MG63 (cell line): ENCODE results near the gene GALNS. TPM values are rescaled to one million over a fixed set of nuclear protein-coding genes. Genes with fewer than 3 reads are reported as not detected.
A peak's percentile ranks its signal among the peaks of the same experiment; 100 is the strongest.
"Not testable (repeated sequence)": the region's sequence is repeated elsewhere in the genome, so short reads cannot be mapped to it uniquely, and the experiment has no call there.

ENCODE experiments used
- DNase-seq: peaks from one replicate; pipeline ENCODE4 v3.0.0-alpha.2; 2020
- H3K27me3 ChIP-seq: fragments of 250-450 bp; sonication (Bioruptor Pico); 2 replicates; pipeline ENCODE4 v1.5.1; 2020; ENCODE audit warnings: mild to moderate bottlenecking, moderate library complexity
- H3K36me3 ChIP-seq: fragments of 250-450 bp; sonication (Bioruptor Pico); 2 replicates; pipeline ENCODE4 v1.5.1; 2020; ENCODE audit warnings: mild to moderate bottlenecking, moderate library complexity
- H3K4me3 ChIP-seq: fragments of 250-450 bp; sonication (Bioruptor Pico); 2 replicates; pipeline ENCODE4 v1.5.1; 2020; ENCODE audit warnings: mild to moderate bottlenecking, moderate library complexity
- H3K9me3 ChIP-seq: fragments of 250-450 bp; sonication (Bioruptor Pico); 2 replicates; pipeline ENCODE4 v1.5.1; 2020; ENCODE audit warnings: mild to moderate bottlenecking, moderate library complexity
- total RNA-seq: library from RNA; depleted of rRNA; stranded (reverse); fragments of >200 nt; shearing (Covaris generic); gene quantifications from 2 replicates; pipeline ENCODE4 v1.2.3, GENCODE V29; 2014; ENCODE audit warnings: low replicate concordance

Gene GALNS
- total RNA-seq, 1 experiment from 2014 or later, result 11.3 TPM

DNA sequence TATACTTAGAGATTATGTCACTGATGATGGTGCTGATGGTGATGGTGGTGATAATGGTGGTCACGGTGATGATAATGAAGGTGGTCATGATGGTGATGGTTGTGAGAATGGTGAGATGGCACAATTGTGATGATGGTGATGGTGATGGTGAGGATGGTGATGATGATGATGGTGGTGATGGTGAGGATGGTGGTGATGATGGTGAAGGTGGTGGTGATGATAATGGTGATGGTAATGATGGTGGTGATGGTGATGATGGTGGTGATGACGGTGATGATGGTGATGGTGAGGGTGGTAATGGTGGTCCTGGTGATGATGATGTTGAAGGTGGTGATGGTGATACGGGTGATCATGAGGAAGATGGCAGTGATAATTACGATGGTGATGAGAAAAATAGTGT lies 58.7 kb downstream of the GALNS start:
- no peak overlapping the region for H3K4me3 ChIP-seq
- H3K9me3 ChIP-seq, result no peaks in the 10 kb centered on the region
- no peaks in the 10 kb centered on the region for H3K36me3 ChIP-seq
- no peak for DNase-seq
- H3K27me3 ChIP-seq, result no peaks in the 10 kb centered on the region

DNA sequence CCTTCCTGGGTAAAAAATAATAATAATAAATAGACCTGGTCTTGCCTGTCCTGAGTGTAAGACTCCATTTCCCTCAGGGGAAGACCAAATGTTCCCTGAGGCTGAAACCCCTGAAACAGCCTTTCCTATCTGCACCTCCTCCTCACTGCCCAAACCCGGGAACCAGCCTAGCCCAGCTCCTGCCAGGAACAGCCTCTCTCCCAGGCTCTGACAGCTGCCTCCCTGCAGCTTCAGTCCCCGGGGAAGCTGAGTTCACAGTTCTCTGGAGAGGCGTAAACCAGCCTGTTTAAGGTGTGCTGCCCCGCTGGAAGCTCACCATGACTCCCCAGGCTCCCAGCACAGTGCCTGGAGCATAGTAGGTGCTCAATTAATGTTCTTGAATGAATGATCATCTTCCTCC lies 60.5 kb downstream of the GALNS start:
- Histone ChIP-seq H3K4me3 (no peak overlapping the region), H3K9me3 (no peaks in the 10 kb centered on the region), H3K27me3 (no peaks in the 10 kb centered on the region), H3K36me3 (no peaks in the 10 kb centered on the region)
- no peak for DNase-seq

DNA sequence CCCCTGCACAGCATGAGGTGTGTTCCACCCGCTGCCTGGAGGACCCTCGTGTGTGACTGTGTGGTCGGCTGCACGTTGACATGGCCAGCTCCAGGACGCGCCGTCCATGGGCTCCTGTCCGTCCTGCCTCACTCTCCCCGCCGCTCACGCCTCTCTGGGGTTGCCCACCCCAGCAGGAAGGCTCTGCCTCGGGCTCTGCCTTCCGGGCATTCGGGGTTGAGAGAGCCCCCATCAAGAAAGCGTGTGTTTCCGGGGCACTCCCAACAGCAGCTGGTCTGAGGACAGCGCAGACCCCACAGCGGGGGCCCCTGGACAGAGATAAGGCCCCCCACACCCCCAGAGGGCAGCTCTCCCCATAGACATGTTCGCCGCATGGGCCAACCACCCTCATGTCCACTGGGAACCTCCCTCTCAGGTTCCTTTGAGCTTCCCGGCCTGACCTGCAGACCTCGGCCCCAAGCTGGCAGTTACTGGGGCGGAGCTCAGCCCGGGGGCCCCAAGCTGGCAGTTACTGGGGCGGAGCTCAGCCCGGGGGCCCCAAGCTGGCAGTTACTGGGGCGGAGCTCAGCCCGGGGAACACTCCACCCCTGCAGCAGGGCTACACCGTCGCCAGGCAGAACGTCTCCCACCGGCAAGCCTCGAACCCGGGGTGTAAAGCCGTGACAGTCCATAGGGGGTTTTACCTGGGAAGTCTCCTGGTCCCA lies 63.3 kb downstream of the GALNS start:
- H3K27me3 ChIP-seq, result no peaks in the 10 kb centered on the region
- H3K36me3 ChIP-seq, result no peaks in the 10 kb centered on the region
- no peaks in the 10 kb centered on the region for H3K9me3 ChIP-seq
- no peak for DNase-seq
- no peak overlapping the region for H3K4me3 ChIP-seq

DNA sequence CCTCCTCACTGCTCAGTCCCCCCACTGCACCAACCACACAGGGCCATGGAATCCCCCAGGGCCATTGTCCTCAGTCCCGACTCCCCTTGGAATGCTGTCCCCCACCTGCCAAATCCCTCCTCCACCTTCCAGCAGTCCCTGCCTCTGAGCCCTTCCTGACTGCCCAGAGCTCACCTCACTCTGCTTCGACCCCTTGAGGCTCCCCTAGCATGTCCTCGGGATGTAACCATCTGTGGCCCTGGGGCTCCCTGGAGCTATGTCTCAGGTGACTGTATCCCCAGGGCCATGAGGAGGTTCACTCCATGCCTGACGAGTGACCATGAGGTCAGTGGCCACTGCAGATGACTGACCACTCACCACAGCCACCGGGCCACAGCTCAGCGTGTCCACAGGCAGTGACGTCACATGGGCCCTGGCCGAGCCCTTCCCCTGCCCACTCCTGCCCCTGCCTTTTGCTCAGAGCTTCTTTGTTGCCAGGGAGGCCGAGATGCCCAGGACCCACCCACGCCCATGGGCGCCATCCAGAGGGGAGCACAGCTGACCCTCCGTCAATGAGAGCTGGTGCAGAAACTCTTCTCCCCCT lies 64.0 kb downstream of the GALNS start:
- no peak for DNase-seq
- no peak overlapping the region for H3K4me3 ChIP-seq
- no peaks in the 10 kb centered on the region for H3K27me3 ChIP-seq
- H3K36me3 ChIP-seq, result no peaks in the 10 kb centered on the region
- no peaks in the 10 kb centered on the region for H3K9me3 ChIP-seq

DNA sequence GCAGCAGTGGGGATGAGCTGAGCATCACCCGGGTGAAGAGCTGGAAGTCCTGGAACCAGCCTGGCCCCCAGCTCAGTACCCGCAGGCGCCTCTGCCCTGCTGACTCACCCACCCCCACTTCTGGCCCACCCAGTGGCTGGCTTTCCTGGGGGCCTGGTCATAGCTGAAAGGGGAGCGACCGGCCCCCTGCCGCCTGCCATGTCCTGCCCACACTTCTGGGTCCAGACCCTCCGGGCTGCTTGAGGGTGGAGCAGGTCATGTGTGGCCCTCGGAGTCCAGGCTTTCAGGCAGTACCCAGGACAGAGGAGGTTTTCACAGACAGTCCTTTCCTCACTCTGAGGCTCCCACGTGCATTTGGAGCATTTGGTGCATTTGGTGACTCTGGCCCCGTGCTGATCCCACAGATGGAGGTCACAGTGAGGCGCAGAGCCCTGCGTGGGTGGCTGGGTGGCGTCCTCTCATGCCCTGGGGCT lies 64.6 kb downstream of the GALNS start:
- H3K4me3 ChIP-seq, result no peak overlapping the region

DNA sequence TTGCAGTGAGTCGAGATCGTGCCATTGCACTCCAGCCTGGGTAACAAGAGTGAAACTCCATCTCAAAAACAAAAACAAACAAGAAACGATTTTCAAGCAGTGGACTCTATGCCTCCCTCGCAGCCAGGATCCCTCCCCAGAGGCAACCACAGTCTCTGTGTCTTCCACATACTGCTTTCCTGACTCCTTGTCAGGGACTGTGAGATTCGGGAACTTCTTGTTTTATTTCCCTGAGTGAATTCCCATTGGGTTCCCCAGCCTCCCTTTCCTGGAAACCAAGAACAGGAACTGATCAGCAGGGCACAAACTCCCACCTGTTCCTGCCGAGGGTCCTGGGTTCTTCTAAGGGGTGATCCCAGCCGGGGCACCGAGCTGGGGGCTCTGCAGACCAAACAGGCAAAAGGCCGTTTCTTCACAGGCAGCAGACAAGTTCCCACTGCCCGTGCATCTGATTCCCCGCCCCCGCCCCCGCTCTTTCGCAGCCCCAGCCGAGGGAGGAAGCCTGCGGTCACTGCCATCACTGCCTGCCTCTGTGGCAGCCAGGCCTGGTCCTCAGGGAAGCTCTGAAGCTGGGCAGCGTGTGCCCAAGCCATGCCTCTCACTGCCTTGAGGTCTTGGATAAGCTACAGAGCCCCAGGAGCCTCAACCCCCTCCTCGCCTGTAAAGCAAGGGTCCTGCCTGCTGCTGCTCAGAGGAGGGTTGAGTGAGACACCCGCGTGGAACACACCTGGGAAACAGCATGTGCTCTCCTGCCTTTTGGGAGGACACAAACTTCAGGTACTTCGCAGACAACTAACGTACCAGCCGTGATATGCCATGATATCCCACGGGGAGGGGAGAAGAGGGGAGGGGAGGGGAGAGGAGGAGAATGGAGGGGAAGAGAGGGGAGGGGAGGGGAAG lies 66.2 kb downstream of the GALNS start:
- H3K4me3 ChIP-seq, result no peak overlapping the region
- no peaks in the 10 kb centered on the region for H3K9me3 ChIP-seq
- H3K36me3 ChIP-seq, result no peaks in the 10 kb centered on the region
- no peaks in the 10 kb centered on the region for H3K27me3 ChIP-seq
- no peak for DNase-seq

More for the DNA sequence above, 64.6 kb downstream of the GALNS start:
- no peaks in the 10 kb centered on the region for H3K27me3 ChIP-seq
- H3K36me3 ChIP-seq, result no peaks in the 10 kb centered on the region
- DNase-seq, result no peak
- no peaks in the 10 kb centered on the region for H3K9me3 ChIP-seq

DNA sequence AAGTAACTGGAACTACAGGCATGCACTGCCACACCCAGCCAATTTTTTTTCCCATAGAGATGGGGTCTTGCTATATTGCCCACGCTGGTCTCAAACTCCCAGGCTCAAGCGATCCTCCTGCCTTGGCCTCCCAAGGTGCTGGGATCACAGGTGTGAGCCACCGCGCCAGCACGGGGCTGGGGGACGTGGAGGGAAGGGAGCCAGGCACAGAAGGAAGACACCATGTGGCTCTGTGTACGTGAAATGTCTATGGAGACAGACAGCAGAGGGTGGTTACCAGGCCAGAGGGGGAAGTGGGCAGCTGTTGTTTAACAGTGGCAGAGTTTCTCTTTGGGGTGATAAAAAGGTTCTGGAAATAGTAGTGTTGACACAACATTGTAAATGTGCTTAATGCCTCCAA lies 67.2 kb downstream of the GALNS start:
- no peaks in the 10 kb centered on the region for H3K36me3 ChIP-seq
- no peak overlapping the region for H3K4me3 ChIP-seq
- H3K27me3 ChIP-seq, result no peaks in the 10 kb centered on the region
- DNase-seq, result no peak
- H3K9me3 ChIP-seq, result no peaks in the 10 kb centered on the region

DNA sequence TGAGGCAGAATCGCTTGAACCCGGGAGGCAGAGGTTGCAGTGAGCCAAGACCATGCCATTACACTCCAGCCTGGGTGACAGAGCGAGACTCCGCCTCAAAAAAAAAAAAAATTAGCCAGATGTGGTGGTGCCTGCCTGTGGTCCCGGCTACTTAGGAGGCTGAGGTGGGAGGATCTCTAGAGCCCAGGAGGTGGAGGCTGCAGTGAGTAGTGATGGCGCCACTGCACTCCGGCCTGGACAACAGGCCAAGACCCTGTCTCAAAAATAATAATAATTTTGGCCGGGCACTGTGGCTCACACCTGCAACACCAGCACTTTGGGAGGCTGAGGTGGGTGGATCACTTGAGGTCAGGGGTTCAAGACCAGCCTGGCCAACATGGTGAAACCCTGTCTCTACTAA lies 68.0 kb downstream of the GALNS start:
- DNase-seq, H3K4me3 ChIP-seq: not testable (repeated sequence)

DNA sequence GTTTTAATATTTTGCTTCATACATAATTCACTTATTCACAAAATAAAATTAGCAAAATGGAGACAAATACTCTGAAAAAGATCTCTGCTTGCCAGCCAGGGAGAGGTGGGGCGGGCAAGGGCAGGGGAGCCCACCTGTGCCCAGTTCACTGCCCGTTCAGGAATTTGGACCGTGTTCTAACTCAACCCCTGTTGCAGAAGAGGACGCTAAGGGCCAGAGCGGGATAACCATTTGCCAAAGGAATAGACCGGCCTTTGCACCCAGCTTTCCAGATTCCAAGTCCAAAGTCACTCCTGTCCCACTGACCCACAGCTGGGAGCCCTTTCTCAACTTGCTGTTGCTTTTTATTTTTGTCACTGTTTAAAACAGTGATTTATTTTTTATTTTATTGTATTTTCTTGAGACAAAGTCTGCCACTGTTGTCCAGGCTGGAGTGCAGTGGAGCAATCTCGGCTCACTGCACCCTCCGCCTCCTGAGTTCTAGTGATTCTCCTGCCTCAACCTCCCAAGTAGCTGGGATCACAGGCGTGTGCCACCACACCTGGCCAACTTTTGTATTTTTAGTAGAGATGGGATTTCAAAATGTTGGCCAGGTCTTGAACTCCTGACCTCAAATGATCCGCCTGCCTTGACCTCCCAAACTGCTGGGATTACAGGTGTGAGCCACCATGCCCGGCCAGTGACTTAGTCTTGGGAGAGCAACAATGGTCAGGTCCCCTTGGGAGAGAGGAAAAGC lies 69.0 kb downstream of the GALNS start:
- DNase-seq, result no peak

More for the DNA sequence above, 68.0 kb downstream of the GALNS start:
- not testable (repeated sequence) for H3K9me3 ChIP-seq, H3K36me3 ChIP-seq, H3K27me3 ChIP-seq

DNA sequence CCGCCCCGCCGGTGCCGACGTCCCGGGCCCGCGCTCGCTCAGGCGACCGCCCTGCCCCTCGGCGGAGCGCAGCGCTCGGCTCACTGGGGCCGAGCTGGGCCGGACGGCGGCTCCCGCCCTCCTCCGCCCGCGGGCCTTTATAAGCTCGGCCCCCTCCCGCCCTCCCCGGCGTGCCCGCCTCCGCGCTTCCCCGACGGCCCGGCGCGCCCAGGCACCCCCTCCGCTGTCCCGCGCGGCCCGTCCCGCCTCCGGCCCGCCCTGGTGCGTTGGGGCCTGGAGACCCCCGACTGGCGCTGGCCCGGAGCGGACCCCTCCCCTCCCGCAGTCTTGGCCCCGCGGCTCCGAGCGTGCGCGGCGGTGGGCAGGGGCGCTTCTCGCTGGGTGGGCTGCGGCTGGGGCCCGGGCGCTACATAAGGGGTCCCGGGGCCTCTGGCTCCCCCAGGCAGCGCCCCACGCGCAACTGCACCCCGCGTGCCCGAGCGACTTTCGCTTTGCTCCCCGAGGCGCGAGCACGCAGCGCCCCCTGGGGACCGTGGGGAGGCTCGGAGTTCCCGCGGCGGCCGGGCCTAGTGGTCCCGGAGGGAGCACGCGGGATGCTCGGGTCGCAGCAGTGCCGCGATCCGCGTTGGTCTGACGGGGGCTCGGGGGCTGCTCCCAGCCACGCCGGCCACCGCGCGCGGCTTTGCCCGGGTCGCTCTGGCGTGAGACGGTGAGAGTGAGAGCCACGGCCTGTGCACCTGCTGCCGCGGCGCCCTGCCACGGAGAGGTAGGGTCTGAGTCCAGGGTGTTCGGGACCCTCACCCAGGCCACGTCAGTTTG lies 71.4 kb downstream of the GALNS start, which contains the start of gene PIEZO1:
Gene PIEZO1 (minus strand): TSS at position 115 of the 819 bp plus-strand sequence. CDS start 256 bp downstream, outside the sequence.
- peak; percentile 64 for DNase-seq
- Histone ChIP-seq H3K27me3 (no peaks in the 10 kb centered on the region), H3K36me3 (no peaks in the 10 kb centered on the region), H3K9me3 (no peaks in the 10 kb centered on the region), H3K4me3 (peak within 1 kb of the TSS; percentile 65)

More for the DNA sequence above, 69.0 kb downstream of the GALNS start:
- no peaks in the 10 kb centered on the region for H3K9me3 ChIP-seq
- H3K4me3 ChIP-seq, result no peak overlapping the region
- H3K36me3 ChIP-seq, result no peaks in the 10 kb centered on the region
- no peaks in the 10 kb centered on the region for H3K27me3 ChIP-seq

DNA sequence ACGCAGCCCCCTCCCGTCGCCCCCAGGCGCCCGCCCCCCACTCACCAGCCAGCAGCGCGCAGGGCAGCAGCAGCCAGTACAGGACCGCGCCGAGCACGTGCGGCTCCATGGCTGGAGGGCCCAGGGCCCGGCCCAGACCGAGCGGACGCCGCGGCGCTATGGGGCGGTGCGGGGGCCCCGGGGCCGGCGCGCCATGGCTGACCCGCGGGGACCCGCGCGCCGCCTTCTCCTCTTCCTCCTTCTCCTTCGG lies 72.0 kb downstream of the GALNS start:
- H3K36me3 ChIP-seq, result no peaks in the 10 kb centered on the region
- peak overlapping the region; percentile 65; the same call in 1 of the 2 replicates for H3K4me3 ChIP-seq
- DNase-seq, result no peak
- H3K27me3 ChIP-seq, result no peaks in the 10 kb centered on the region
- H3K9me3 ChIP-seq, result no peaks in the 10 kb centered on the region

DNA sequence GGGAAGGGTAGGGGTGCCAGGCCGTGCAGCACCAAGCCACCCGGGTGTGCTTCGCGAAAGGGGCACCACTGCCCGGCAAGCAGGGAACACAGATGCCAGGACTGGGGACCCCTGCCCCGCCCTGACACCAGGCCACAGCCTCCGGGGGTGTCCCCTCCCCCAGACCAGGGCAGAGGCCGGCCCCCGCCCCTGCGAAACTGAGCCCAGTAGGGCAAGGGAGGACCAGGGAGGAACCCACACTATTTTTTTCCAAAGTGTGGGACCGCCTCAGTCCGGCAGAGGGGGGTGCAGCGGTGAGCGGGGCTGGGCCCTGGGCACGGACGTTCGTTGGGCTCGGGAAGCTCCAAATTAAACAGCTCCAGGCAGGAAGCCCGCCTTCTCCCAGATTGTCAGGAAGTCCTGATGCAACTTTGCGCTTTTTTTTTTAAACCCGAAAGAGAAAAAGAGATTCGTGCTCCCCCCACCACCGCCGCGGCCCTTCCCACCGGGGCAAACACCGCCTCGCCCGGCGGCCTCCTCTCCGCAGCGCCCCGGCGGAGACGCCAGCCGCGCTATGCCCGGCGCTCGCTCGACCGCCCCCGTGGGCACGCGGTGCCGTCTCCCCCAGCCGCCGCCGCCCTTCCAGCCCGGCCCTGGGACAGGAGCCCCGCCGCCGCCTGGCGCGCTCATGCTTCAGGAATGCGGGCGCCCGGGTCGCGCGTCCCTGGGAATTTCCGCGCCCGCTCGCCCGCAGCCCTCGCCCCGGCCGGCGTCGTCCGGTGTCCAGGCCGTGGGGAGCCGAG lies 72.5 kb downstream of the GALNS start:
- DNase-seq, result peak; percentile 64
- Histone ChIP-seq H3K36me3 (no peaks in the 10 kb centered on the region), H3K4me3 (peak overlapping the region; percentile 65), H3K9me3 (no peaks in the 10 kb centered on the region), H3K27me3 (no peaks in the 10 kb centered on the region)

DNA sequence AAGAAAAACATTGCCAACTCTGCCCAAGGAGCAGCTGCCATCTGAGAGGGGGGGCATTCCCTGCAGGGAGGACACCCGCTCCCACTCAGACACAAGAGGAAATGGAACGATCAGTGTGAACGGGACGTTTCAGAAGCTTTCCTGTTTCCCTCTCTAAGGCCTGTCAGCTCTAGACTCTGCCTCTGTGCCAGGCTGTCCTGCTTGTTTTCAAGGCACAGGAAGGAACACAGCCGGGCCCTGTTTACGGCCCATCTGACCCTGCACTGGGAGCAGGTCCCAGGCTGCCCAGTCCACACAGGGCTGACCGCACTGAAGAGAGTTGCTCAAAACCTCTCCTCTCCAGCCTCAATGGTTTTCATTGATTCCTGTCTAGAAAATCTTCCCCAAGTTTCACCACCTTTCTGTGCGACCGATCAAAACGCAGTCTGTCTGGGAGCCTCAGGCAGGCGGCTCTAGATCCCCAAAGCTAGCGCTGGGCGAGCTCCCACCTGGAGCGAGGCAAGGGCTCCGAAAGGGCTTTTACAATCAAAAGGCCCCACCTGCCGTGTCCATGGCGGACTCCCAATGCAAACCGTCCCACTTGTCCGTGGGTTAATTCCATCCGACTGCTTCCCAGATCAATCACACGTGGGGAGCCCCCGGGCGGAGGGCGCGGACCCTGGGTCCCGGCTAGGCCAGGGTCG lies 73.2 kb downstream of the GALNS start:
- Histone ChIP-seq H3K27me3 (no peaks in the 10 kb centered on the region), H3K36me3 (no peaks in the 10 kb centered on the region), H3K4me3 (peak overlapping the region; percentile 65), H3K9me3 (no peaks in the 10 kb centered on the region)
- DNase-seq, result no peak

DNA sequence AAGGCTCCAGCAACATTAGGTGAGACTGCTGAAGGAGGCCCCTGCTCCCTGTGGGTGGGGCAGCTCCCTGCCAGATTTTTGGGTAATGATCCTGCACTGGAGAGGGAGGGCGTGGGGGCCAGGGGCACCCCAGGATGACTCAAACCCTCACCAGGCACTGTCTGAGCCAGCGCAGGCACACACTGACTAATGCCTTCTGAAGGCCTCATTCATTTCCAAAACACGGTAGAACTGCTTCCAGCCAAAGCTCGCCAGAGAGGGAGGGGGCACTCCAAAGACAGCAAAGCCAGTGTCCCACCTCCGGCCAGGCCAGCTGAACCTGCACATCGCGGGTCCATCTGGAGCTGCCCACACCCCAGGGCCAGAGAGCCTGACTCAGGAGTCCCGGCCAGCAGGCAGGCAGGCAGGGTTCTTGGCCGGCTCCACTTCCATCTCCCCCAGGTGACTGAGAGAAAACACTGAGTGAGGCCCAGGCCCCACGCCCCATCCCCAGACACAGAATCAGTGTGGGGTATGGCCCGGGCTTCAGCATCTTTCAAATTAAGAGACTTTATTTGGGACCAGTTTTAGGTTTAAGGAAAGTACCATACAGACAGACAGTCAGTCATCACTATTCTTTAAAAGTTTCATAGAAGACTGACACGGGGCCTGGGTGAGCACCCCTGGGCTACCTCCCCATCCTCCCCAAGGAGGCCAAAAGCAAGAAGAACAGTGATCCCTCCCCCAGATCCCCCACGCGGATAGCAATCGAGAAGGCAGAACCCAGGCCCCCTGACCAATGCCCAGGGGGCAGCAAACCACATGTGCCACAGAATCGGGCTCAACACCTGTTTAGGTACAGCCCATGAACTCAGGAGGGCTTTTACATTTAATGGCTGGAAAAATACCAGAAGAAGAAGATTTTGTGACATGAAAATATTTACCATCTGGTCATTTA lies 74.0 kb downstream of the GALNS start:
- Histone ChIP-seq H3K27me3 (no peaks in the 10 kb centered on the region), H3K4me3 (peak overlapping the region; percentile 65), H3K36me3 (peaks cover 3% of the 10 kb centered on the region), H3K9me3 (no peaks in the 10 kb centered on the region)
- peak; percentile 93 for DNase-seq
